NT2/D1 (cell line): Measurements from ENCODE around the gene SNURF.

Source experiments
- SUZ12 ChIP-seq: IDR thresholded peaks from 2 replicates; pipeline ENCODE4 v1.6.1; 2011; ENCODE audit not compliant: insufficient read length, insufficient read depth; ENCODE audit errors: extremely low read depth
- YY1 ChIP-seq: IDR thresholded peaks from 2 replicates; pipeline ENCODE4 v1.6.1; 2011; ENCODE audit not compliant: insufficient read length, insufficient read depth
- ZNF274 ChIP-seq: IDR thresholded peaks from 2 replicates; pipeline ENCODE4 v1.6.1; 2011; ENCODE audit warnings: mild to moderate bottlenecking, low read depth, low read length

DNA sequence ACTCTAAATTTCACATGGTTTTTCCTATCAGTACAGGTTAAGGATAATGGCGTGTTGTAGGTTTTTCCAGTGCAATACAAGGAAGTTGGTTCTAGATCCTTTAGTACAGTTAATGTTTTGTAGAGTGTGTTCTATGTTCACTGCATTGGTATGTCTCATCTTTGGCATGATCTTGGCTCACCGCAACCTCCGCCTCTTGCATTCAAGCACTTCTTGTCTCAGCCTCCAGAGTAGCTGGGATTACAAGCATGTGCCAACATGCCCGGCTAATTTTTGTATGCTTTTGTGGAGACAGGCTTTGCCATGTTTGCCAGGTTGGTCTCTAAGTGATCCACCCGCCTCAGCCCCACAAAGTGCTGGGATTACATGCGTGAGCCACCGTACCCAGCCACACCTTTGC lies 30.4 kb downstream of the SNURF start:
- TF ChIP-seq YY1 (no peak), ZNF274 (no peak), SUZ12 (no peak)
